ENCODE results near the gene SYCP2L. TPM values are rescaled to one million over a fixed set of nuclear protein-coding genes. Genes with fewer than 3 reads are reported as not detected.
"Not testable (repeated sequence)": the region's sequence is repeated elsewhere in the genome, so short reads cannot be mapped to it uniquely, and the experiment has no call there.

Gene SYCP2L
- total RNA-seq, 1 donor from 2014 or later: 11.8 TPM

DNA sequence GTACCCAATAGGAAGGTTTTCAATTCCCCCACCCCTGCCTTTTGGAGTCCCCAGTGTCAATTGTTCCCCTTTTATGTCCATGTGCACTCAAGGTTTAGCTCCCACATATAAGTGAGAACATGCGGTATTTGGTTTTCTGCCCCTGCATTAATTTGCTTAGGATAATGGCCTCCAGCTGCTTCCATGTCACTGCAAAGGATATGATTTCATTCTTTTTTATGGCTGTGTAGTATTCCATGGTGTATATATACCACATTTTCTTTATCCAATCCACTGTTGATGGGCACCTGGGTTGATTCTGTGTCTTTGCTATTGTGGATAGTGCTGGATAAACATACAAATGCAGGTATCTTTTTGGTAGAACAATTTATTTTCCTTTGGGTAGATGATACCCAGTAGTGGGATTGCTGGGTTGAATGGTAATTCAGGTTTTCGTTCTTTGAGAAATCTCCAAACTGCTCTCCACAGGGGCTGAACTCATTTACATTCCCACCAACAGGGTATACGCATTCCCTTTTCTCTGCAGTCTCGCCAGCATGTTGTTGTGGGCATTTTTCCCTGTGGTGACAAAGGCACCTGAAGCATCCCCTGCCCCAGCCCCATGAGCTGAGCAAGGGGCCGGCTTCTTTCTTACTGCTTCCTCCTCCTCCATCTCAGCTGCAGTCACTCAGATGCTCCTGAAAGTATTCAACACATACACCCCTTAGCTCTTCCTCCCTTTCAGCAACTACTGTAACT lies 90.5 kb downstream of the SYCP2L start:
- Mint-ChIP-seq H3K27me3 (no peaks in the 10 kb centered on the region), H3K27ac (no peak overlapping the region), H3K9me3 (ENCODE audit: low read depth) (no peaks in the 10 kb centered on the region), H3K4me1 (ENCODE audit: low read depth) (no peaks in the 10 kb centered on the region), H3K36me3 (ENCODE audit: insufficient read depth) (peaks cover 2% of the 10 kb centered on the region), H3K4me3 (ENCODE audit: low read depth) (no peak overlapping the region)
- TF ChIP-seq, protein P1, sequence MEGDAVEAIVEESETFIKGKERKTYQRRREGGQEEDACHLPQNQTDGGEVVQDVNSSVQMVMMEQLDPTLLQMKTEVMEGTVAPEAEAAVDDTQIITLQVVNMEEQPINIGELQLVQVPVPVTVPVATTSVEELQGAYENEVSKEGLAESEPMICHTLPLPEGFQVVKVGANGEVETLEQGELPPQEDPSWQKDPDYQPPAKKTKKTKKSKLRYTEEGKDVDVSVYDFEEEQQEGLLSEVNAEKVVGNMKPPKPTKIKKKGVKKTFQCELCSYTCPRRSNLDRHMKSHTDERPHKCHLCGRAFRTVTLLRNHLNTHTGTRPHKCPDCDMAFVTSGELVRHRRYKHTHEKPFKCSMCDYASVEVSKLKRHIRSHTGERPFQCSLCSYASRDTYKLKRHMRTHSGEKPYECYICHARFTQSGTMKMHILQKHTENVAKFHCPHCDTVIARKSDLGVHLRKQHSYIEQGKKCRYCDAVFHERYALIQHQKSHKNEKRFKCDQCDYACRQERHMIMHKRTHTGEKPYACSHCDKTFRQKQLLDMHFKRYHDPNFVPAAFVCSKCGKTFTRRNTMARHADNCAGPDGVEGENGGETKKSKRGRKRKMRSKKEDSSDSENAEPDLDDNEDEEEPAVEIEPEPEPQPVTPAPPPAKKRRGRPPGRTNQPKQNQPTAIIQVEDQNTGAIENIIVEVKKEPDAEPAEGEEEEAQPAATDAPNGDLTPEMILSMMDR (IDR thresholded peaks at IDR 0.05; ENCODE audit: unreplicated experiment): no peak
- DNase-seq (ENCODE audit: low spot score, unreplicated experiment): no peak

DNA sequence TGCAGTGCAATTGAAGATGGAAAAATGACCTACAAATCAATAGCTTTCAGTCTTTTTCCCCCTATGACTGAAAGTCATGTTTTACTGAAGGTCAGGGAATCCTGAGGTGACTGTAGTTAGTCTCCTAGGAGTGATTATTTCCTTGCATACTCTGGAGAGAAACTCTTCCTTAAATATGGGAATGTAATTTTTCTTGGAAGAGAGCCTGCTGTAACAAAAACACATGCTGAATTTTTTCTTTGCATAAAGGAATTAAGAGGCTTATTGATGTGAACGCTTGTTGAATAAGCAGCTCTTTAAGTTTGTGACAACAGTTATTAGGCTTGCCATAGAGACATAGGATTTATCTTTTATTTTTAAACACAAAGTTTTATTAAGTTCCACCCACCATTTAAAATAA lies 92.8 kb downstream of the SYCP2L start:
- Mint-ChIP-seq H3K27me3 (no peaks in the 10 kb centered on the region), H3K9me3 (ENCODE audit: low read depth) (no peaks in the 10 kb centered on the region), H3K4me3 (ENCODE audit: low read depth) (no peak overlapping the region), H3K4me1 (ENCODE audit: low read depth) (no peaks in the 10 kb centered on the region), H3K27ac (no peak overlapping the region), H3K36me3 (ENCODE audit: insufficient read depth) (peaks cover 5% of the 10 kb centered on the region)
- TF ChIP-seq, protein P1 (IDR thresholded peaks at IDR 0.05; ENCODE audit: unreplicated experiment): no peak
- DNase-seq (ENCODE audit: low spot score, unreplicated experiment): no peak

DNA sequence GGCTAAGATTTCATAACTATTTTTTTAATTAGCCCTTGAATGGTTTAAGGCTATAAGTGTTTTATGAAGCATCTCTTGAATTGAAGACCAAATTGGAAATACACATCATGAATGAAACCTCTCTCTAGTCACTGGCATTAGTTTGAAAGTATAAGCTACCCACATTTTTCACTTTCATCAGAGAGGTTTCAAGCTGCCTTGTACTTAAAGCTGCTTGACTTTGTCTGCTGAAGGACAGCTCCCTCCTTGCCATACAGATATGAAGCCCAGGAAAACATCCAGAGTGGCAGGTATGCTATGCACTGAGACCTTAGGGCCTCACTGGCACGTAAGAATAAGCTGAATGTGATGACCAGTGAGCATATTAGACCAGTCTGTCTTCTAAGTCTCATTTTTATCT lies 94.6 kb downstream of the SYCP2L start:
- TF ChIP-seq, protein P1 (IDR thresholded peaks at IDR 0.05; ENCODE audit: unreplicated experiment): no peak
- Mint-ChIP-seq H3K4me3 (ENCODE audit: low read depth) (no peak overlapping the region), H3K27ac (no peak overlapping the region), H3K36me3 (ENCODE audit: insufficient read depth) (peaks cover 7% of the 10 kb centered on the region), H3K9me3 (ENCODE audit: low read depth) (no peaks in the 10 kb centered on the region), H3K4me1 (ENCODE audit: low read depth) (no peaks in the 10 kb centered on the region), H3K27me3 (no peaks in the 10 kb centered on the region)
- no peak for DNase-seq (ENCODE audit: low spot score, unreplicated experiment)

DNA sequence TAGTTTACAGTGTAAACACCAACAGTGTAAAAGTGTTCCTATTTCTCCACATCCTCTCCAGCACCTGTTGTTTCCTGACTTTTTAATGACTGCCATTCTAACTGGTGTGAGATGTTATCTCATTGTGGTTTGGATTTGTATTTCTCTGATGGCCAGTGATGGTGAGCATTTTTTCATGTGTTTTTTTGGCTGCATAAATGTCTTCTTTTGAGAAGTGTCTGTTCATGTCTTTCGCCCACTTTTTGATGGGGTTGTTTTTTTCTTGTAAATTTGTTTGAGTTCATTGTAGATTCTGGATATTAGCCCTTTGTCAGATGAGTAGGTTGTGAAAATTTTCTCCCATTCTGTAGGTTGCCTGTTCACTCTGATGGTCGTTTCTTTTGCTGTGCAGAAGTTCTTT lies 98.1 kb downstream of the SYCP2L start:
- H3K36me3 Mint-ChIP-seq (ENCODE audit: insufficient read depth); H3K27ac Mint-ChIP-seq; H3K4me3 Mint-ChIP-seq (ENCODE audit: low read depth): not testable (repeated sequence)

DNA sequence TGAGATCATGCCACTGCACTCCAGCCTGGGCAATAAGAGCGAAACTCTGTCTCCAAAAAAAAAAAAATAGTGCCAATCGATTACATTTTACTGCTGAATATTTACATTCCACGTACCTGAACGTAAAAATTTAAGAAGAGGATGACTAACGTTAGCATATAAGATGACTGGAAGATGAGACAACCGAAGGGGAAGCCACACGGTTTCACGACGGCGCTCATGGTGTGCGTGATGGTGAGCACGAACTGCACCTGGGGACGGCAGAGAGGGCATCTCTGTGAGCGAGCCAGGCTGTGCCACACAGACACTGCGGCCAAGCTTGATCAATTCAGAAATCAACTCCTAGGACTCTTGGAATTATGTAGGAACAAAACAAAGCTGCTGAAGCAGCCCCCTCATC lies 102.7 kb downstream of the SYCP2L start:
- TF ChIP-seq, protein P1 (IDR thresholded peaks at IDR 0.05; ENCODE audit: unreplicated experiment): no peak
- peaks cover 6% of the 10 kb centered on the region for H3K36me3 Mint-ChIP-seq (ENCODE audit: insufficient read depth)
- H3K4me3 Mint-ChIP-seq (ENCODE audit: low read depth): no peak overlapping the region
- H3K4me1 Mint-ChIP-seq (ENCODE audit: low read depth): peaks cover 4% of the 10 kb centered on the region
- no peak overlapping the region for H3K27ac Mint-ChIP-seq
- no peaks in the 10 kb centered on the region for H3K27me3 Mint-ChIP-seq
- H3K9me3 Mint-ChIP-seq (ENCODE audit: low read depth): no peaks in the 10 kb centered on the region
- DNase-seq (ENCODE audit: low spot score, unreplicated experiment): no peak

More for the DNA sequence above, 98.1 kb downstream of the SYCP2L start:
- H3K4me1 Mint-ChIP-seq (ENCODE audit: low read depth); H3K27me3 Mint-ChIP-seq; DNase-seq (ENCODE audit: low spot score, unreplicated experiment); H3K9me3 Mint-ChIP-seq (ENCODE audit: low read depth): not testable (repeated sequence)

DNA sequence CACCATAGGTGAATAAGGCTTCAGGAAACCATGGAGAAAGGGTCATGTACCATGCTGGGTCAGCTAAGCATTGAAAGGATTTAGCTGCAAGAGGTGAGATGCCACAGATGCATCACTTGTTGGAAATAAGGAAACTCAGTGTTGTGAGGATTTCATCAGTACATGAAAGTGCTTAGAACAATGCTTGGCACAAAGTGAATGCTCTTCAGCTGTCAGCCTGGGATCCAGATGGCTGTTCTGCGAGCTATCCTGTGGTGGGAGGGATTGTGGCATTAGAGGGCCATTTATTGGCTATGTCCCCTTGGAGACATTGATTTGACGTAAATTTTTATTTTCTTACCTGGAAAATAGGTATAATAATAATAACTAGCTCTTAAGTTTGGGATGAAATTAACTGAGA lies 104.3 kb downstream of the SYCP2L start:
- Mint-ChIP-seq H3K27me3 (no peaks in the 10 kb centered on the region), H3K4me1 (ENCODE audit: low read depth) (peaks cover 7% of the 10 kb centered on the region), H3K27ac (no peak overlapping the region), H3K36me3 (ENCODE audit: insufficient read depth) (peaks cover 4% of the 10 kb centered on the region), H3K4me3 (ENCODE audit: low read depth) (no peak overlapping the region), H3K9me3 (ENCODE audit: low read depth) (no peaks in the 10 kb centered on the region)
- no peak for DNase-seq (ENCODE audit: low spot score, unreplicated experiment)
- TF ChIP-seq, protein P1 (IDR thresholded peaks at IDR 0.05; ENCODE audit: unreplicated experiment): no peak

Data from progenitor cell of endocrine pancreas (in vitro differentiated cells).